ENCODE results near the gene PKM.

DNA sequence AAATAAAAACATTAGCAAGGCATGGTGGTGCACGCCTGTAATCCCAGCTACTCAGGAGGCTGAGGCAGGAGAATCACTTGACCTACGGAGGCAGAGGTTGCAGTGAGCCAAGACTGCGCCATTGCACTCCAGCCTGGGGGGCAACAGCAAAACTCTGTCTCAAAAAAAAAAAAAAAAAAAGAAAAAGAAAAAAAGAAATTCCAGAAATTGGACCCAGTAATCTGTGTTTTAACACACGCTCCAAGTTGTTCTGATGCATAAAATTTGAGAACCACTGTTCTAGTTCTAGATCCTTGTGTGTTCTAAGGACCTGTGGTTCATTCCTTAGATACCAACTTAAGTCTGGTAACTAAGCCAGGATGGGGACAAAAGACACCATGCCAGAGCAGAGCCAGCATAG lies 38.7 kb upstream of the PKM start:
- TF ChIP-seq, protein P1, sequence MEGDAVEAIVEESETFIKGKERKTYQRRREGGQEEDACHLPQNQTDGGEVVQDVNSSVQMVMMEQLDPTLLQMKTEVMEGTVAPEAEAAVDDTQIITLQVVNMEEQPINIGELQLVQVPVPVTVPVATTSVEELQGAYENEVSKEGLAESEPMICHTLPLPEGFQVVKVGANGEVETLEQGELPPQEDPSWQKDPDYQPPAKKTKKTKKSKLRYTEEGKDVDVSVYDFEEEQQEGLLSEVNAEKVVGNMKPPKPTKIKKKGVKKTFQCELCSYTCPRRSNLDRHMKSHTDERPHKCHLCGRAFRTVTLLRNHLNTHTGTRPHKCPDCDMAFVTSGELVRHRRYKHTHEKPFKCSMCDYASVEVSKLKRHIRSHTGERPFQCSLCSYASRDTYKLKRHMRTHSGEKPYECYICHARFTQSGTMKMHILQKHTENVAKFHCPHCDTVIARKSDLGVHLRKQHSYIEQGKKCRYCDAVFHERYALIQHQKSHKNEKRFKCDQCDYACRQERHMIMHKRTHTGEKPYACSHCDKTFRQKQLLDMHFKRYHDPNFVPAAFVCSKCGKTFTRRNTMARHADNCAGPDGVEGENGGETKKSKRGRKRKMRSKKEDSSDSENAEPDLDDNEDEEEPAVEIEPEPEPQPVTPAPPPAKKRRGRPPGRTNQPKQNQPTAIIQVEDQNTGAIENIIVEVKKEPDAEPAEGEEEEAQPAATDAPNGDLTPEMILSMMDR (conservative IDR thresholded peaks at IDR 0.05), result no peak
- no peak for TF ChIP-seq EZH2 (IDR thresholded peaks at IDR 0.05; ENCODE audit: low read depth)
